BE2C (cell line): ENCODE data around the gene RBM19.

ENCODE experiments used
- DNase-seq: peaks from one replicate; pipeline ENCODE4 v3.0.0-alpha.2; 2020
- H3K27me3 ChIP-seq: fragments of 250-450 bp; sonication (Bioruptor Pico); 2 replicates; pipeline ENCODE4 v1.5.1; 2020; ENCODE audit warnings: mild to moderate bottlenecking
- H3K36me3 ChIP-seq: fragments of 250-450 bp; sonication (Bioruptor Pico); 2 replicates; pipeline ENCODE4 v1.5.1; 2020; ENCODE audit warnings: mild to moderate bottlenecking
- H3K4me1 ChIP-seq: fragments of 250-450 bp; sonication (Bioruptor Pico); 2 replicates; pipeline ENCODE4 v1.5.1; 2020
- H3K4me3 ChIP-seq: 2 replicates; pipeline ENCODE4 v1.5.1; 2011; ENCODE audit warnings: low read depth, low read length
- H3K9me3 ChIP-seq: fragments of 250-450 bp; sonication (Bioruptor Pico); 2 replicates; pipeline ENCODE4 v1.5.1; 2020
- CTCF ChIP-seq: IDR thresholded peaks from 2 replicates; pipeline ENCODE4 v1.5.1; 2012; ENCODE audit warnings: mild to moderate bottlenecking, low read depth, low read length

Gene RBM19

GRCh38 chr12:113842699-113843098 lies 123.4 kb downstream of the RBM19 start:
- Histone ChIP-seq H3K4me3 (no peak overlapping the region), H3K4me1 (peaks cover 16% of the 10 kb centered on the region), H3K27me3 (no peaks in the 10 kb centered on the region), H3K9me3 (no peaks in the 10 kb centered on the region), H3K36me3 (peaks cover 9% of the 10 kb centered on the region; the same call in 1 of the 2 replicates)
- TF ChIP-seq CTCF = no peak
- DNase-seq = no peak

- H3K36me3 ChIP-seq = peaks cover 9% of the 10 kb centered on the region; the same call in 1 of the 2 replicates
- no peak for TF ChIP-seq CTCF
- no peaks in the 10 kb centered on the region for H3K9me3 ChIP-seq
- peaks cover 14% of the 10 kb centered on the region for H3K4me1 ChIP-seq
- DNase-seq = no peak
- no peaks in the 10 kb centered on the region for H3K27me3 ChIP-seq
- H3K4me3 ChIP-seq = no peak overlapping the region
Observed at GRCh38 chr12:113841786-113842185, 124.3 kb downstream of the RBM19 start.

- peaks cover 8% of the 10 kb centered on the region for H3K4me1 ChIP-seq
- H3K9me3 ChIP-seq = no peaks in the 10 kb centered on the region
- peaks cover 5% of the 10 kb centered on the region; the same call in 1 of the 2 replicates for H3K36me3 ChIP-seq
- TF ChIP-seq CTCF = no peak
- DNase-seq = no peak
- H3K4me3 ChIP-seq = no peak overlapping the region
- no peaks in the 10 kb centered on the region for H3K27me3 ChIP-seq
Observed at GRCh38 chr12:113840401-113841042, 125.6 kb downstream of the RBM19 start.

- H3K27me3 ChIP-seq = no peaks in the 10 kb centered on the region
- H3K36me3 ChIP-seq = peaks cover 3% of the 10 kb centered on the region; the same call in 1 of the 2 replicates
- H3K4me1 ChIP-seq = peaks cover 8% of the 10 kb centered on the region
- no peaks in the 10 kb centered on the region for H3K9me3 ChIP-seq
- H3K4me3 ChIP-seq = no peak overlapping the region
- TF ChIP-seq CTCF = no peak
- no peak for DNase-seq
Observed at GRCh38 chr12:113838896-113839295, 127.2 kb downstream of the RBM19 start.

GRCh38 chr12:113837528-113838296 lies 128.4 kb downstream of the RBM19 start:
- peaks cover 3% of the 10 kb centered on the region; the same call in 1 of the 2 replicates for H3K36me3 ChIP-seq
- peak; percentile 11; the same call in 1 of the 2 replicates for TF ChIP-seq CTCF
- peaks cover 8% of the 10 kb centered on the region for H3K4me1 ChIP-seq
- H3K9me3 ChIP-seq = no peaks in the 10 kb centered on the region
- DNase-seq = no peak
- H3K27me3 ChIP-seq = no peaks in the 10 kb centered on the region
- no peak overlapping the region for H3K4me3 ChIP-seq

GRCh38 chr12:113837084-113837483 lies 129.0 kb downstream of the RBM19 start:
- TF ChIP-seq CTCF = no peak
- H3K4me1 ChIP-seq = peaks cover 8% of the 10 kb centered on the region
- peaks cover 3% of the 10 kb centered on the region; the same call in 1 of the 2 replicates for H3K36me3 ChIP-seq
- DNase-seq = no peak
- H3K27me3 ChIP-seq = no peaks in the 10 kb centered on the region
- H3K4me3 ChIP-seq = no peak overlapping the region
- H3K9me3 ChIP-seq = no peaks in the 10 kb centered on the region
